Mesenteric fat pad (tissue), 1 donor: ENCODE data around the gene DSCAM. TPM values are rescaled to one million over a fixed set of nuclear protein-coding genes. Genes with fewer than 3 reads are reported as not detected.

Experiments used
- DNase-seq: peaks from one replicate; pipeline ENCODE4 v3.0.0-alpha.2; 2020; ENCODE audit warnings: low spot score
- total RNA-seq: library from RNA; stranded (reverse); fragmentation: NEBNext Ultra II Directional; extraction: Animal tissue kit (Norgen Biotek cat#: 25700); gene quantifications from one replicate; pipeline ENCODE4 v1.2.1, GENCODE V29; 2021
- donor health status: DM: yes; HTN: yes; CAD: no.

DSCAM gene
- total RNA-seq, 1 donor from 2014 or later, result not detected

- DNase-seq, result no peak
Measured at GRCh38 chr21:40402884-40403582, 443.9 kb downstream of the DSCAM start.

GRCh38 chr21:40395732-40396131 lies 451.2 kb downstream of the DSCAM start:
- DNase-seq, result no peak

- no peak for DNase-seq
Measured at GRCh38 chr21:40393066-40393465, 453.9 kb downstream of the DSCAM start.

DNA sequence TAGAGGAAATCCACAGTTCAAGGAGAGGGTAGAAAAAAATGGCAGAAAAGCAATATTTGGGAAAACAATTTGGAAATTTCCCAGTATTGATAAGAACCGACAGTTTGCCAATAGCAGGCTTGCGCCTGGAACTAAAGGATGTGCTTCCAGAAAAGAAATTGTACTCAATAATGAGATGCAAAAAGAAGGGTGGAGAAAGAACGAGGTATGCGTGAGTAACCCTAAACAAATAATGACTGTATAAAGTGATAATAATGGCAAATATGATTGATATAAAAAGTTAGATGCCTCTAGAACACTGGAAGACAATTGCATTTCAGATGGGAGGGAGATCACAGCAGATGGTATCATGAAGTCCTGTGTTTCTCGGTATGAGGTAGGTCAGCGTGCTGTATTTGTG lies 458.9 kb downstream of the DSCAM start:
- no peak for DNase-seq

DNA sequence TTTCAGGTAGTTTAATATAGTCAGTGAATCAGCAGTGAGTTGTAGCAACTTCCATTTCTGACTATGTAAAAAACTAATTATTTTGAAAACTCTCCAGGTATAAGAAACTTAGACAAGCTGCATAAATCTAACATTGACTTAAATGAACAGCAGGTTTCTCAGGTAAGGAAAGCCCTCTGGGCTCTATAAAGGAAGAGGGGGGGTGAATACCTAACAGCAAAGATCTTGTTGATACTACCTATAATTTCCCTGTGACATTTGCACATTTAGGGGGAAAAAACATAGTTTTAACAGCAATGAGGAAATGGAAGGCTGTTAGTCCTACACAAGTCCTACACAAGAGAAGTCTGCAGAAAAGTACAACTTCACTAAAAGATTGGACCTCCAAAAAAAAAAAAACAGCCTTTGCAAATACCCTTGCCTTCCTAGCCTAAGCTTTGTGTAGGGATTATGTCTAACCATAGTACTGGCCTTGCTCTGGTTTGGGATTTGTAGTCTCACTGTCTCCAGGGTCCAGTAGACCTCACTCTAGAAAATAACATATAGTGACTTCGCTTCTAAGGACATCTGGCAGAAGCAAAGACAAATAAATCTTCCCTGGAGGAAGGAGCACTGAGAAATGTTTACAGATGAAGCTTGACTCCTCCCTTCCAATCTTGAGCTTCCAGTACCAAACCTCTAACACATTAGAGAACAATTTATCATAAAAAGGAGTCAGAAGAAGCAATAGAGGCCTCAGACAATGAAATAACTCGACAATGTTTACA lies 459.8 kb downstream of the DSCAM start:
- no peak for DNase-seq

GRCh38 chr21:40386294-40386911 lies 460.6 kb downstream of the DSCAM start:
- no peak for DNase-seq

DNA sequence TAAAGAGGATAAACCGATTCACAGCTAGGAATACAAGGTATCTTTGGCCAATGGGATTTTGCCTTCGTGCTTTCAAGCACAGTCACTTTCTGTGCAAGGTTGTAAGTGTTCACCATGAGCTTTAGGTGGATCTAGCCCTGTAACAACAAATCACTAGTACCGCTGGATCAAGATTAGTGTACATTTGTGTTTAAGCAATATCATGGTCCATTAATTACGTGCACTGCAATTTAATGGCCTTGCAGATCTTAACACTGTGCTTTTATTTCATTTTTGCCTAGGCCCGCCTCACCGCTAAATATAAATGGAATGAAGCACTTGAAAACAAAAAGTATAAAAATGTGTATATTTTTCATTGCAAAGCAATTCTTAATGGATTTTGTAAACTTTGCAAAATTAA lies 461.1 kb downstream of the DSCAM start:
- no peak for DNase-seq

- DNase-seq, result no peak
Measured at GRCh38 chr21:40383951-40384350, 463.0 kb downstream of the DSCAM start.

- no peak for DNase-seq
Measured at GRCh38 chr21:40381111-40381510, 465.8 kb downstream of the DSCAM start.

DNA sequence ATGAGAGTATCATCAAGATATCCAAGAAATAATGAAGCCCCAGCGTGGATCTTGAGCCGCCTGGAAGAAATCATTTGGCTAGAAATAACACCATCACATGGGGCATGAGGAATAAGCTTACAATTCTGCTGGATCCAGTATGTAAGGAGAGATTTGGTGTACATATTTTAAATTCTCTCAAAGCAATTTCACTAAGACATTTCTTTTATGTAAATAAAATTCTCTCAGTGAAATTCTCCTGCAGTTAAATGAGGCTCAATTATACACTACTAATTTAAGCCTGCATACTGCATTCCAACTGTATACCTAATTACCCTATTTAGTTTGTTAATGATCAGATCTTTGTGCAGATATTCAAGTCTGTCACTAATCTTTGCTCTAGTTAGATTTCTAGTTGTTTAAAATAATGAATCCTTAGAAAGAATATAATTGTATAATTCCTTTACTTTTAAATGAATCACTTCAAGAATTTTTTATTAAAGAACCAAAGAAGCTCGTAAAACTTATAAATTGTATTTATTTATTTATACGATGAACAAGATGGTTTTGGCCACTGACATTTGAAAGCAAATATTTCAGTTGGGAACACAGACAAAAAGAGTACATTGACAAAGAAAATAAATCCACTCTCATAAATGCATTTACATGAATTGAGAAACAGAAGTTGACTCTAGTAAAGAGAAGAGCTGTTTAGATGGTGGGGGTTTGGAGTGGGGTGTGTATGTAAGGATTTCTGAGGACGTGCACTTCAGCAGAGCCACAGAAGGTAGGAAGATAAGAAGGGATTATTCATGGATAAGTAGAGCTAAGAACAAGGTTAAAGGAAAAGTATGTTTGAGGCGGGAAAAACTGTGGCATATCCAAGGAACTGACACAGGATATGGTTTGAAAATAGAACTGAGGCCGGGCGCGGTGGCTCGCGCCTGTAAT lies 466.8 kb downstream of the DSCAM start:
- no peak for DNase-seq

DNA sequence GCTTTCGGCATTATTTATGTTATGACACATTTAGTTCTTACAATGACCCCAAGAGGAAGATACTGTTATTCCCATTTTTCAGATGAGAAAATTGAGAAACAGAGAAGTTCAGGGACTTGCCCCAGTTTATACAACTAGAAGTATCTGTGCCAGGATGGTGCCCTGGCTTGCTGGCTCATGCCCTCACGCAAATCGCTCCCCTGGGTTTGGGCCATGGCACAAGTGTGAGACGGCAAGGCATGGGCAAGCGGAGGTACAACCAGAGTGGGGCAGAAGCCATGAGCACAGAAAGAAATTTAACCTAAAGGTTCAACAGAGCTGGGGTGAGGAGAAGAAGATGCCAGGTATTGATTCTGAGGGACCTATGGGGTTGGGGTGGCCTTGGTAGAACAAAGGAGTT lies 469.8 kb downstream of the DSCAM start:
- no peak for DNase-seq

DNA sequence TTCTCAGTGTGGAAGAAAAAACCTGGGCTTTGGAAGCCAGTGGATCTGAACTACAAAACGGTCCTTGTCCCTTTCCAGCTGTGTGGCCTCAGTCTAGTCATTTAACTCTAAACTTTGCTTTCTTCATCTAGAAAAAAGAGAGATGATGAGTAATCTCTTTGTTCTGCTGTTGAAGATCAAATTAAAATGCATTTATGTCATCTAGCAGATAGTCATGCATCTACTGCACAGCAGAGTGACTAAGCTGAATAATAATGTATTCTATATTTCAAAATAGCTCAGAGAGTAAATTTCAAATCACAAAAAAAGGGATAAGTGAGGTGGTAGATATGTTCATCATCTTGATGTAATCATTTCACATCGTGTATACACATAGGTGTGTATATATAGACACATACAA lies 473.2 kb downstream of the DSCAM start:
- no peak for DNase-seq

GRCh38 chr21:40372506-40372905 lies 474.5 kb downstream of the DSCAM start:
- no peak for DNase-seq

- no peak for DNase-seq
Measured at GRCh38 chr21:40371329-40371728, 475.6 kb downstream of the DSCAM start.

GRCh38 chr21:40356644-40357043 lies 490.3 kb downstream of the DSCAM start:
- no peak for DNase-seq

DNA sequence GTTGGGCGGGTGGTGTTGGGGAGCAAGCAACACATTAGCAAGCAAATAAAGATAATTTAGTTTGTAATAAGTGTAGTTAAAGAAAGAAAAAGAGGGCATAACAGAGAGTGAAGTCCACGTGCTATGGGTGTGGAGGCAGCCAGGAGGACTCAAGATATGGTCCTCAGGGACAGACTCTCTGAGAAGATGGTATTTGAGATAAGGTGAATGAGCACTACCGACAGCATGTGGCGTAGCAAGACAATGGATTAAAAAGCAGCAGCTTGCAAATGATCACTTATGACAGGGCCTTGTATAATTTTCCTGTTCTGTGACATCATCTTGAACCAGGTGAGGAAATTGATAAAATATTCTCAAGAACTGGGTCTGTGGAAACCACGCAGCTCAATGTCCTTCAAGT lies 491.9 kb downstream of the DSCAM start:
- no peak for DNase-seq

DNA sequence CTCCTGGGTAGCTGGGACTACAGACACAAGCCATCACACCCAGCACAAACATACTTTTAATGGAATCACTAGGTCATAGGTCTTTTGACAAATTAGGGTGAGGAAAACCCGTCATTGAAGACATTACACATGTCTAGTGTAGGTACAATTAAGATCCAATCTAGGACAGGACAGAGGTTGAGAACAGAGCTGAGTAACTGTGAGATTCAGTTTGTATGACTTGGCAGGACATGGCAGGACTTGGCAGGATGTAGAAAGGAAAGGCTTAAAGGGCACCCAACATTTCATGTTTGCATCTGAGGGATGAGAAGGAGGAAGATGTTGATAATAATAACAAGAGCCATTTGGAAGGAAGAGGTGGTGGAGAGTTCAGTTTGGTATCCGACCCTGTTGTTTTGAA lies 496.0 kb downstream of the DSCAM start:
- no peak for DNase-seq

DNA sequence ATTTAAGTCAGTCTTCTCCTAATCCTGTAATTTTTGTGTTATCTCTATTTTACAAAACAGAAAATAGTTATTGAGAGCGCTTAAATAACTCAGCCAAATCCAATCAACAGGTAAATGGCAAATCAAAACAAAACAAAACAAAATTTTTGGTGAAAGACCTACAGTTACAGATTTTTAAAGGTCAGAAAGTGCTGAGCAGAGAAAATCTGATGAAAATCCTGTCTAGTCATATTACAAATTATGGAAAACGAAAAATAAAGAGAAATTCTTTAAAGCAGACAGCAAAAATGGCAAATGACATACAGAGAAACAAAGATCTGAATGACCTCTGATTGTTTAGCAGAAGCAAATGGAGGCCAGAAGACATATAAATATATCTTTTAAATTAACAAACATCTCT lies 497.4 kb downstream of the DSCAM start:
- DNase-seq, result no peak

DNA sequence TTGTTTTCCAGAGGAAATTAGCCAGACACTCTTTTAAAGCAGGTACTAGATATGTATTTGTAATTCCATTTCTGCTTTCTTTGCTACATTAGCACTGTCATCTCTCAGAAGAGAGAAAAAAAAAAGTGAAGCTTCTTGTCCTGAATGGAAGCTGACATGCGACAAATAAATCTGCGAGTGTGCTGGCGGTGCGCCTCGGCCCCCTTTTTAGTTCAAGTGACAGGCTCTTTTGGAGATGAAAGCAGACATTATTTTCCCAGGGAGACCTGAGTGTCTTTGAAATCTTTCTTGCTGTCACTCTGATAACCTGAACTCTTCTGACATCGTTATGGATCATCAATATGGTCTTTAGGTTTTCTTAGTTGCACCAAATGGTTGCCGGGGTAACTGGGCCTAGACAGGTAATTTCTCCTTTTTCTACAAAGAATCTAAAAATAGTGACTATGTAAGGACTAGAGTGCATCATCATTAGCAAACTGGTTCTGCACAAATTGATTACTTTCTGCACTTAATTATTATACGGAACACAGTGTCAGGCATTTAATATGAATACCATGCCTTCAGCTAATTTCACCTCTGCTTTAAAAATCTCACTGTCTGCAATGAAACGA lies 501.1 kb downstream of the DSCAM start:
- DNase-seq, result no peak

DNA sequence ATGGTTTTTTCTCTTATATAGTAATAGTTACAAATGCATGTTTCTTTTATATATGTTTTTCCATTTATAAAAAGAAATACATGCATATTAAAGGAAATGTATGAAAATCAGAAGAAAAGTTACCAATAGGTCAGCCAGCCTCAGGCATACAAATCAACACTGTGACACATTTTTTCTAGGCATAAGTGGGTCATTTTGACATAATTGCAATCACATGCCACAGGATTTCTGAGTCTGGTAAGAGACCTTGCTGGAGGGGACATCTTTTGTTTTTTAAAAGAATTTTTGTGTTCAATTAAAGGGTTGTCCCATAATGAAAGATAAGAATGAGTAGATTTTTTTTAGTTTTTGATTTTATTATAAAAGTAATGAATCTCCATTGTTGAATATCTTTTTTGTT lies 506.6 kb downstream of the DSCAM start:
- no peak for DNase-seq

DNA sequence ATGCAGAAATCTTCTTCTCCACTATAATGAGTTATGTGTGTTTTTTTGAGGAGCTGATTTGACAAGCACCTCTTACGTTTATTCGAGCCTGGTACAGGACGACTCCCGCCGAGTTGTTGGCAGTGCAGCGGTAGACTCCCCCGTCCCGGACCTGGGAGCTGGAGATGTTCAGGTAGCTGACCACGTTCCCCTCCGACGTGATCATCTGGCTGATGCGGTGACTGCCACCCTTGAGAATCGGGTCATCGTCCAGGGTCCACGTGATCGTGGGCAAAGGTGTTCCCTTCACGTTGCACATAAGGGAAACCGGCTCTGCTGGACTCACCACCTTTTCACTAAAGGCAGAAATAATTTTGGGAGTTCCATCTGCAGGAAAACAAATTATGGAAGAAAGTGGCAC lies 507.9 kb downstream of the DSCAM start:
- DNase-seq, result no peak
